Measurements from ENCODE around the gene FGR.
"Not testable (repeated sequence)": the region's sequence is repeated elsewhere in the genome, so short reads cannot be mapped to it uniquely, and the experiment has no call there.

The FGR gene

DNA sequence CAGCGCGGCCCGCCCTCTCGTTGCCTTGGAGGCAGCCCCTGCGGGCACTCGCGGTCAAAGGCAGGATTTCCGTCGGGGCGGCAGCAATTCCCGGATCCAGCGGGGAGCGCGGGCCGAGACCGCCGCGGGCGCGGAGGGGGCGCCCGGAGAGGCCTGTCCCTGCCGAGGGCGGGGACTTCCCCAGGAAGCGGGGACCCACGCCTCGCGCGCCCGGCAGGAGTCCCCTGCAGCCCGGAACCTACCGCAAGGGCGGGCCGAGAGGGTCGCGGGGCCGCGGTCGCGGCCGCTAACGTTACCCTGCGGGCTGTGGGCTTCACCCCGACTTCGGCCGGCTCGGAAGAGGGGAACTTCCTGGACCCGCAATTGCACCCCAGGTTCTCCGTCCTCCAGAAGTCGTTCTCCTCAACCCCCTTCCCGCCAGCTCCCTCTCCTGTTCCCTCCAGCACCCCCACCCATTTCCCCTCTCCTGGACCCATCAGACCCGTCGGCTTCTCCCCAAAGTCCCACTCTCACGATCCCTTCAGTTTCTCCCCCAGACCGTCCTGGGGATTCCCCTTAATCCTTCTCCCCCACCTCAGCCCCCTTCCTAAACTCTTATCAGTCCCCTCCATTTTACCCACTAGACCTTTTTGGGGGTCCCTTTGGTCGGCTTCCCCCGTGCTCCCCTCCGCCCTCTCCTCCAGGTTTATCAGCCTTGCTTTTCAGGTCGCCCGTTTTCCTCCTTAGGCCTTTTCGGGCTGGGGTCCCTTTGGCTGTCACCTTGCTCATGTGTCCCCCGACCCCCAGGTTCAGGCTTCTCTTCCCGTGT lies 604 bp downstream of the FGR start:
- DNase-seq = no peak

DNA sequence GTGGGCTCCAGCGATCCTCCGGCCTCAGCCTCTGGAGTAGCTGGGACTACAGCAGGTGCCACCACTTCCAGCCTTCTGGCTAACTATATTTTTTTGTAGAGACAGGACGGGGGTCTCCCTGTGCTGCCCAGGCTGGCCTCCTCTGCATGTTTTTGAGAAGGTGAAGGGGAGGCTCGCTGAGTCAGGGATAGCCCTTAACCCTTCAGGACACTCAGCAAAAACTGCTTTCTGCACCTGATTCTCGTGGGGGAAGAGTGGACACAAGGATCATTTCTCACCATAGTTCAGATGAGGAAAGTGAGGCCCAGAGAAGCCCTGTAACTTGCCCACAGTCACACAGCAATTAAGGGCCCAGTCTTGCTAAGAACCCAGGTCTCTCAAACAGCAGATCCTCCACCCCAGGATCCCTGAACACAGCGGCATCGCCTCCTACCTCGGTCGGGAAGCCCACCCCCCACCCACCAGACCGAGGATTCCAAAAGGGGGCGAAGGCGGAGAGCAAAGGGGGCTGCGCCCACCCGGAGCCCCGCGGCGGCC lies 1.3 kb downstream of the FGR start:
- DNase-seq = no peak

DNA sequence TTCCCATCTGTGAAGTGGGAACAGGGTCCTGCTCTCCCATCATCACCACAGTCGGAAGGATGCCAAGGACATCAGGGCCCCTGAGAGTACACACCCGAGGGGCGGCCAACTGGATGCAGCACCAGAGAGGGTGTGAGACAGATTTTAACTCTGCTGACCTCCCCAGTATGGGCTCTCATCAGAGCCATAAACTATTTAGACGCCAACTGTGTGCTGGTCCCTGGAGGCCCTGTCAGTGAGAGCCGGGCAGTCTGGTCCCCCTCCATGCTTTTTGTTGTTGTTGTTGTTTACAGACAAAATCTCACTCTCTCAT lies 1.7 kb downstream of the FGR start:
- DNase-seq = no peak

DNA sequence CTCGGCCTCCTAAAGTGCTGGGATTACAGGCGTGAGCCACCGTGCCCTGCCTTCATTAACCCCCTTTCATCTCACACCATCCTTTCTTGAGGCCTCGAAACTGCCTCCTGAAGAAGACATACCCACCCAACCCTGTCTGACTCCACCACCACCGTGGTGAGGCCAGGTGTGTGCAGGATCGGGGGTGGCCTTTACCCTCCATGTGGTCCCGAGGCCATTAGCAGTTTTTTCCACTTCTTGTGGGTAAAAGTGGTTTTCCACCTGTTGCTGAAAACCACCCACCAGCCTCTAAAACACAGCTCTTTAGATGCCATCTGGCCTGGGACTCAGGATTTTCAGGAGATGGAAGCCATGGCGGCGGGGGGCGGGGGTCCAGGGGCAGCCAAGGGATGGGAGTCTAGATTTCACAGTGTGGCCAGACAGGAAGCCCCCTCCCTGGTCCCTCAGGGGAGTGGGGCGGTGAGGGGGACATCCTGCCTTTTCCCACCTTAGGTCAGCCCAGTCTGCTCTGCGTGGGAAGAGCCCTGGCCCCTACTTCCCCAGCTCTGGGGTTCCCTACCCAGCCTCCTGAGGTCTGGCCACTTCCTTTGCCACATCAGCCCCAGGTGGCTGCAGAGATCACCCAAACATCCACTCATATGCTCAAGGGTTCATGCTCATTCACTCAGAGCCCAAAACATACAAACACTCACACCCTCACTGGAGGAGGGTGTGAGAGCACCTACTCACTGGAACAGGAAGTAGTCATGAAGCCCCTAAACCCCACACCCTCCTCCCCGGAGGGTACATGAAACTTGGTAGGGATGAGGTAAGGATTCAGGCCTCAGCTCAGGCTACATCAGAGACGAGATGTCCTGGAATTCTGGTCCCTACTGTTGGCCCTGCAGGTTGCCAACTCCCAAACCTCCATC lies 2.3 kb downstream of the FGR start:
- DNase-seq = no peak

DNA sequence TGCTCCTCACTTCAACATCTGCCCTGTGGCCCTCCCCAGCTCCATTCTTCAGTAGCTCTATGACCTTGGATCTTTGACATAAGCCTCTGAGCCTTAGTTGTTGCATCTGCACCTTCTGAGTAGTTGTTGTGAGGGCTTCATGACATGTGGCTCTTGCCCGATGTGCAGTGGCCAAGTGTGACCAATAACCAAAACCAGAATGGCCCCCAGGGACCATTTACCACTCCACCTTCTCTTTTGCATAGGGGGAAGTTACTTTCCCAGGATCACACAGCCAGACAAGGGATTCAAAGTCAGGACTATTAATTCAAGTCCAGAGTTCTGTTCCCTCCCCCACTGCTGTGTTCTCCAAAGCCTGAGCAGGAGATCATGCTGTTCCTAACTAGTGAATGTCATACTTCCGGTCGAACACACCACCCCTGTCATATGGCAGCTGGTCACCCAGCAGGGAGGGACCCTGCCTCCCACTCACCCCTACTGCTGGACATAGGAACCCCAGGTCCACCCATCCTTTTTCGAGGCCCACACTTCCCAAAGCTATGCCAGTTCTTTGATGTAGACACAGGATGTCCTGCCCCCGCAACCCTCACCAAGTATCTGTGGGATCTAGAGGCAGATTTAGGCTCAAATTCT lies 4.0 kb downstream of the FGR start:
- DNase-seq = no peak

GRCh38 chr1:27628712-27629111 lies 6.3 kb downstream of the FGR start:
- no peak for DNase-seq

DNA sequence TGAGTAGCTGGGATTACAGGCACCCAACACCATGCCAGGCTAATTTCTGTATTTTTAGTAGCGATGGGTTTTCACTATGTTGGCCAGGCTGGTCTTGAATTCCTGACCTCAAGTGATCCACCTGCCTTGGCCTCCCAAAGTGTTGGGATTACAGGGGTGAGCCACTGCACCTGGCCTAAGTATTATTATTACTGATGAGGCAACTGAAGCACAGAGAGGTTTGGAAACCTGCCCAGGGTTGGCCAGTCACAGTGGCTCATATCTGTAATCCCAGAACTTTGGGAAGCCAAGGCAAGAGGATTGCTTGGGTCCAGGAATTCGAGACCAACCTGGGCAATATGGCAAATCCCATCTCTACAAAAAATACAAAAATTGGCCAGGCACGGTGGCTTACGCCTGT lies 7.3 kb downstream of the FGR start:
- not testable (repeated sequence) for DNase-seq

GRCh38 chr1:27627061-27627460 lies 7.9 kb downstream of the FGR start:
- no peak for DNase-seq

DNA sequence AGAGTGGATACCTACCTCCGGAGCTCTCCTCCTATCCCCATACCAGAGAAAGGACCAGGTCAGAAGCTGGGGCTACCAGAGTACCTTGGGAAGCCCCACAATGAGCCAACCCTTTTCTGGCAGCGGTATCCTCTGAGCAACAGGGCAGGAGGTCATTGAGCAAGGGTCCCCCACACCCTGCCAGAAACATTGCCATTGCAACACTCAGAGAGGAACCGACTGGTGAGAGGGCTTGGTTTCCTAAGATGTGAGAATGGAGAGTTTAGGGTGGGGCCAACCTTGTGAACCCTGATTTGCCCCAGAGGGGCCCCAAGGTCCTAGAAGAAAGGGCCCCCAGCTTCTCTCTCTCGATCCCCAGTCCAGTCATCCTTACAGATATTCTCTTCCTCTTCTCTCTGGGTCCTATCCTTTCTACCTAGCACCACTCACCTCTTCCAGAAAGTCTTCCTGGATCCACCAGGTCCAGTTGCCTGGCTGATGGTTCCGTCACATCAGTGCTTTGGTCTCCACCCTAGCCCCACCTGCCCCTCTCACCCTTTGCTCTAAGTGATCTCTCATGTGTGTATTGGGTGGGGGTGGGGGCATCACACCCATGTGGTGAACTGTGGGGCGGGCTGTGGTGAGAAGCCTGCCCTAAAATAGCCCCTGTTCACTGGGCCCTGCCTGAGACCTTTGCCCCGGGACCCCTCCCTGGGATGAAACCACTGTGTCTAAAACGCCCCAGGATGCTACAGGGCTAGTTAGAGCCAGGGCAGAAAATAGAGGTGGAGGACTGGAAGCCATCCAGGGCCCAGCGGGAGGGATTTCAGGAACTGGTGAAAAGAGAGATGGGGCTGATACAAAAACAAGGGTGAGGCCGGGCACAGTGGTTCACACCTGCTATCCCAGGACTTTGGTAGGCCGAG lies 8.7 kb downstream of the FGR start:
- no peak for DNase-seq

GRCh38 chr1:27624467-27625178 lies 10.4 kb downstream of the FGR start:
- DNase-seq = peak; percentile 48

DNA sequence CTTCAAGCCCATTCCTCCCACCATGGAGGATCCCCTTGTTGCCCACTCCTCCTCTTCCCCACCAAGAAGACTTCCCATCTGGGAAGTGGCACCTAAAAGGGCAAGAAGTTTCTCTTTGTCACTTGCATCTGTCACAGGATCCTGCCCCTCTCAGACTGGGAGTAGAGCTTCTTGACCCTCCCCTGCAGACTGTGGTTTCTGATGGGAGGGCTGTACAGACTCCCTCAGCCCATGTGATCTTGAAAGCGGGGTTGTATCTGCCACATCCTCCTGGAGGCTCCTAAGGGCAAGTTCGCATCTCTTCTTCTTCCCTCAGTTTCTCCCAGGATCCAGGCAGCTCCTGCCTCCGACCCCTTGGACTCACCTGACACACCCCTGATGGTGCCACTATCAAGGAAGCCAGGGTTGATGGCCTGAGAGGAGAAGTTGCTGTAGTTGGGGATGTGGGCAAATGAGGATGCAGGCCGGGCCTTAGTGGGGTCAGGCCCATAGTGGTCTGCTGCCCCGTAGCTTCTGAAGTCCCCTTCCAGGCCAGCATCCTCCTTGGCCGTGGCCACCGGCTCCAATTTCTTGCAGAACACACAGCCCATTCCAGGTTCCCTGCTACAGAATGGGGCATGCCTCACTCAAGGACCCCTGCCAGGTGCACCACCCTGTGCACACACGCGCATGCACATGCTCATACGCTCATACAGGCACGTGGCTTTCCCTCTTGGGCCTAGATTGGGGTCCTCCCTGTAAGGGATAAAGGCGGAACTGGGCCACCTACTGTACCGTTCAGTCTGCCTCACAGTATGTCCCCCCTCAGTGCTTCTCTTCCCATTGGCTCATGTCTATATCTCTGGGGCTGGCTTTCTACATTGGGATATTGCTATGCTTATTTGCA lies 11.4 kb downstream of the FGR start:
- DNase-seq = no peak

DNA sequence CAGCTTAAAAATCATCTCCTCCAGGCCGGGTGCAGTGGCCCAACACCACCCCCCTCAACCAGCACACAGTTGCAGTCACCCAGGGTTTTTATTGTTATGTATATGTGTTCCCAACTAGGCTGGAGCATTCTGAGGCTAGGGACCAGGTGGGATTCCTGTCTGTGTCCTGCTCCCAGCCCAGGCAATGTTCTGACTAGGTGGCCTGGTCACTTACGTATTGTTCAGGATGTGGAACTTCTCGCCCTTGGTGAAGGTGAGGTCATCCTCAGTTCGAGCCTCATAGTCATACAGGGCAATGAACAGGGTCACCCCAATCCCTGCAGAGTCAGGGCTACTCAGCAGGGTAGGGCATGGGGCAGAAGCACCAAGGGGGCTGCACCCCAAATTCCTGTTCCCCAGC lies 12.2 kb downstream of the FGR start:
- no peak for DNase-seq

- no peak for DNase-seq
These were observed 13.7 kb downstream of the FGR start for GRCh38 chr1:27621051-27621920.

DNA sequence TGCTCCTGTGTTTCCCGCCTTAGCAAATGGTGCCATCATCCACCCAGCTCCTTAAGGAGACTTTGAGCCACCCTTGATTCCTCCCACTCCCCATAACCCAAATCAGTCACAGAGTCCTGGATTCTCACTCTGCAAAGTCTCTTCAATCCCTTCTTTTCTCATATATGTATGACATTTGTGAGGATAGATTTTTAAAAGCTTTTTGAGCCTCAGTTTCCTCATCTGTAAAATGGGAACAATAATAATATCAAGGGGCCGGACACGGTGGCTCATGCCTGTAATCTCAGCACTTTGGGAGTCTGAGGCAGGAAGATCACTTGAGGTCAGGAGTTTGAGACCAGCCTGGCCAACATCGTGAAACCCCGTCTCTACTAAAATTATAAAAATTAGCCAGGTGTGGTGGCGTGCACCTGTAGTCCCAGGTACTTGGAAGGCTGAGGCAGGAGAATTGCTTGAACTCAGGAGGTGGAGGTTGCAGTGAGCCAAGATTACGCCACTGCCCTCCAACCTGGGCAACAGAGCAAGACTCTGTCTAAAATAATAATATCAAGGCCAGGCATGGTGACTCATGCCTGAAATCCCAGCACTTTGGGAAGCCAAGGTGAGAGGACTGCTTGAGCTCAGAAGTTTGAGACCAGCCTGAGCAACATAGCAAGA lies 15.1 kb downstream of the FGR start:
- DNase-seq = not testable (repeated sequence)

DNA sequence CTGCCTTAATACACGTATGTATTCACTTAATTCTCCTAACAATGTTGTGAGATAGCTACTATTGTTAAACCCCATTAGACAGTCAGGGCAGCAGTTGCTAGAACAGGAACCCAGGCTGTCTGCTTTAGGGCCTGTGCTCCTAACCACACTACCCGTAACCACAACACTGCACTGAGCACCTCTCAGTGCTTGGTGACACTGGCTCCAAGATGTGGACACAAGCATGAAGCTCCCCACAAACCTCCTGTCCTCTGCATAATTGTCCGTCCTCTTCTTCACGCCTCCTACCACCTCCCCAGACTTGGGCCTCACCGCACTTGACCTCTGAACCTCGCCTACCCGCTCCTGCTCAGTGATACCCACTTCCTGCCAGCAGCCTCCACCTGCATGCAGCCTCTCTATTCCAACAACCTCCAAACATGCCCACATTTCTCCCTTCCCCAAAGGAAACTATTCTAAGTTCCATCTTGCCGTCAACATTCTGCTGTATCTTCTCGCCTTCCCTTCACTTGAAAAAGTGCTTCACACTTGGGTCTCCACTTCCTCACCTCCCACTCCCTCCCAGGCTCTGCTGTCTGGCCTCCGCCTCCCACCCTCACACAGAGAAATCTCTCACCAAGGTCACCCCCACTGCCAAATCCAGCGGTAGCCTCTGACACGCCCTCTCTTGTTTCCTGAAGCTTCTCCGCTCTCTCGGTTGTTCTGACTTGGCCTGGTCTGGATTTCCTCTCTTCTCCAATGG lies 16.5 kb downstream of the FGR start:
- DNase-seq = no peak

DNA sequence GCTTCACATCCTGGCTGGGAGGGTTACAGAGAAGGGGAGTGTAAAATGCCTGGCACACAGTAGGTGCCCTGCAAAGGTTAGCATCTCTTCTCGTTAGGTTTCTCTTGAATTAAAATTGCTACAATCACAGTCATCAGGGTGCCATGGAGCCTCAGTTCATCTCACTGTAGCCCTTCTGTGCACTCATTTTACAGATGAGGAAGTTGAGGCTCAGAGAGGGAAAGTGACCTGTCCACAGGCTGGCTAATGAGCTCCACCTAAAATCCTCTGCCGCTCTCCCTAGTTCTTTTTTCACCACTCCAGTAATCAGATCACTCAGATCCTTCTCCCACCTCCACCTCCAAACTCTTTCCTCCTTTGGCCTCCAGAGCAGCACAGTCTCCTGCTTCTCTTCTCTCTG lies 17.6 kb downstream of the FGR start:
- DNase-seq = no peak

DNA sequence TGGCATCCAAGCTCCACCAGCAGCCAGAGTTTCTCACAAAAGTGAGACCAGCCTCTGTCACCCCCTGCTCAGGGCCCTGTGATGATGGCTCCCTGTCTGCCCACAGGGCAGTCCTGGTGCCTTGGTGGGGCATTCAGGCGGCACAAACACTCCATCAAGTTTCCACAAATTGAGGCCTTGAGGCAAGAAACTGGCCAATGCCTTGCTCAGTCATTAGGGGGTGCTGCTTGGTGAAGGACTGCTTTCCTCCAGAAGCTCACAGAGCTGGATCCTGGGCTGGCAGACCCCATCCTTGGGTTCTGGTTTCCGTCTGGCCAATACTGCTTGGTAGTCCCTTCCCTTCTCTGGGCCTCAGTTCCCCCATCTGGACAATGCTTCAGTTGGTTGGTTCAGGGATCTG lies 18.5 kb downstream of the FGR start:
- no peak for DNase-seq

Data from DMS153 (cell line).